Heart left ventricle (tissue), 16 donors: ENCODE measurements around the gene CBFA2T2. TPM values are rescaled to one million over a fixed set of nuclear protein-coding genes. Genes with fewer than 3 reads are reported as not detected.
"Not testable (repeated sequence)": the region's sequence is repeated elsewhere in the genome, so short reads cannot be mapped to it uniquely, and the experiment has no call there.

Experiments
- ATAC-seq, 4 donors: fragments of 200-7000 bp; cut with Tn5 transposase; one replicate each; pipeline ENCODE4 v1.9.1; 2020 to 2022; ENCODE audit warnings: moderate library complexity in 4 of 4, mild to moderate bottlenecking in 3 of 4, moderate number of reproducible peaks in 1 of 4
- DNase-seq, 5 donors: peaks; one replicate each; pipeline ENCODE4 v3.0.0-alpha.2; 2020
- H3K27ac ChIP-seq, 12 donors: fragments of 200-600 bp; sonication (generic) in 4 of 12; one replicate each; pipeline versions ENCODE4 v1.5.0 to v1.8.0; 2016 to 2022; ENCODE audit warnings: mild to moderate bottlenecking in 2 of 12
- H3K27me3 ChIP-seq, 9 donors: fragments of 200-600 bp; sonication (generic) in 2 of 9; one replicate each; pipeline versions ENCODE4 v1.5.1 to v1.8.0; 2016 to 2022; ENCODE audit warnings: mild to moderate bottlenecking in 3 of 9
- H3K36me3 ChIP-seq, 9 donors: fragments of 200-600 bp; sonication (generic) in 2 of 9; one replicate each; pipeline versions ENCODE4 v1.5.0 to v1.8.0; 2018 to 2022; ENCODE audit warnings: mild to moderate bottlenecking in 2 of 9
- H3K4me1 ChIP-seq, 12 donors: fragments of 200-600 bp; sonication (generic) in 4 of 12; one replicate each; pipeline versions ENCODE4 v1.5.0 to v1.8.0; 2016 to 2022; ENCODE audit warnings: mild to moderate bottlenecking in 3 of 12
- H3K4me3 ChIP-seq, 12 donors: fragments of 200-600 bp; sonication (generic) in 4 of 12; one replicate each; pipeline versions ENCODE4 v1.5.0 to v1.8.0; 2017 to 2022; ENCODE audit warnings: mild to moderate bottlenecking in 9 of 12, moderate library complexity in 4 of 12
- H3K9me3 ChIP-seq, 12 donors: fragments of 200-600 bp; sonication (generic) in 4 of 12; one replicate each; pipeline versions ENCODE4 v1.5.0 to v1.8.0; 2016 to 2022; ENCODE audit warnings: mild to moderate bottlenecking in 1 of 12
- POLR2A ChIP-seq, 2 donors: fragments of 450-650 bp; IDR thresholded peaks; one replicate each; pipeline ENCODE4 v1.6.1; 2017; ENCODE audit warnings: antibody characterized with exemption in 2 of 2, mild to moderate bottlenecking in 2 of 2, moderate library complexity in 2 of 2
- WGBS, 4 donors: extraction: QIAGEN DNeasy Blood & Tissue Kit in 2 of 4; methylation state at CpG; one replicate each; pipeline versions ENCODE4 v1.1.5 to v1.1.7; 2013 to 2018; 5-methylcytosine and 5-hydroxymethylcytosine counted together
- intact Hi-C, 10 donors: fragments of 100-400 bp; cut with DNase I; formaldehyde crosslinking; loops; one replicate each; pipeline versions ENCODE4 v1.11.1 to v1.14.2; 2022
- polyA plus RNA-seq, 2 donors: library from polyadenylated mRNA; stranded (reverse); fragments of 200-250 nt; gene quantifications; one replicate each; pipeline ENCODE4 v1.2.3, GENCODE V29; 2013
- total RNA-seq, 9 donors: library from RNA; depleted of rRNA in 2 of 9; stranded (reverse); fragments of >200 nt in 2 of 9; fragmentation: NEBNext Ultra II Directional in 3 of 9; extraction: Animal tissue kit (Norgen Biotek cat#: 25700) in 3 of 9; gene quantifications; one replicate each; pipeline versions ENCODE4 v1.1.0 to v1.2.4, GENCODE V29; 2016 to 2023
- TF ChIP-seq, protein P1 (sequence below), 12 donors: fragments of 200-600 bp; sonication (generic) in 4 of 12; IDR thresholded peaks; one replicate each; pipeline versions ENCODE4 v1.5.0 to v1.8.0; 2018 to 2022; ENCODE audit warnings: antibody characterized with exemption in 12 of 12, mild to moderate bottlenecking in 5 of 12
- donor health status: ischemic (EF 13 %, LVEDD 7.1; RV severe dilation, severe dysfunction).
- donor health status: healthy with polysubstance abuse.
- donor health status: DM: no; HTN: yes; CAD: no.
- donor health status: DM: no; HTN: no; CAD: no.
- donor health status: ischemic (EF 25% LVEDD 6.9; RV normal size, moderate dysfunction).
- donor health status: ischemic (EF 25% LVEDD 5.7; RV mildly dilated, moderate dysfunction).
- donor health status: healthy.
- donor health status: DM: yes; HTN: yes; CAD: no.
- donor health status: ischemic (EF 35%, LVEDD 5.7; RV mildly dilated, moderate dysfunction).
- donor health status: nonischemic (EF 11% LVEDD 7.7; RV severe dilation, severe dysfunction).
- donor health status: DM: yes; HTN: yes; CAD: no.
- donor health status: PGD.
- donor health status: ischemic (EF 29% LVEDD 5.4; RV normal size, mild dysfunction).
- donor health status: nonischemic (EF 23%, LVEDD 6.1; RV moderate dilation, normal function).

Gene CBFA2T2
- total and polyA plus RNA-seq, 11 donors = 4.6 to 15.0 (median 9.9) TPM

DNA sequence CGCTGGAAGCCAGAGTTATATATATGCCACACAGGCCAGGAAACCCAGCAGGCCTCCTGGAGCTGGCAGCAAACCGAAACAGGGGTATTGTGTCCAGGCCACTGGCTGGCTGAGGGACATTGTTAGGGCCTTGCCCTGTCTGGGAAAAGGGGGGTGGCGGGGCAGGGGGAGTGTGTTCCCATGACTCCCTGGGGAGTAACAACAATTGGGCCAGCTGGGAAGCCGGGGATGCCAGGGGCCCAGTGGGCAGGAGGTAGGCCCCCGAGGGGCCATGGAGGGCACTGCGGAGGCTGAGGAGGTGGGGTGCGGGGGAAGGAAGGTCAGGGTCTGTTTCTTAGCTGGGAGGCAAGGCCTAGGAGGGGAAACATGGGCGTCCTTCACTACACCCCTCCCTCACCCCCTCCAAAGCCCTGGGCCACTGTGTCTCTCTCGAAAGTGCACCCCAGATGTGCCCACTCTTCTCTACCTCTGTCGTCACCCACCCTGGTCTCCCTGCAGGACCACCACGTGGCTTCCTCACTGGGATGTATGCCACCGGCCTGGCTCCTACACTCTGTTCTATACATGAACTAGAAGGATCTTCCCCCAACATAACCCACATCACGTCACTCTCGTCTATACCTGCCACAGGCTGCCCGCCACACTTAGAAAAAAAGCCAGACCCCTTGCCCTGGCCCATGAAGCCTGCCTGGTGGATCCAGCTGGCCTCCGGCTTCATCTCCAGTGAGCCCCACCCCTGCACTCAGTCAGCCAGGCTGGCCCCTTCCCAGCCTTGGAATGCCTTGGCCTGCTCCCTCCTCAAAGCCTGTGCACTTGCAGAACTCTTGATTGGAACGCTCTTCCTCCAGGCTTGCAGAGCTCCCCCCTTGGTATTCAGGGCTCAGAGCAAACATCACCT, 204.1 kb downstream of the CBFA2T2 start:
- DNase-seq (peak in 2 of 5 donors; percentile 43 to 72), ATAC-seq (peak; percentile 31 to 71 (median 62))
- intact Hi-C loops = loop anchor here in 1 of 10 donors (5.0 kb wide), 1 partner anchor 33 kb away; no protein-coding TSS in a partner anchor
- H3K4me3 ChIP-seq = no peak overlapping the region
- peak overlapping the region in 7 of 12 donors; percentile 14 to 62 (median 46) for H3K27ac ChIP-seq
- H3K4me1 ChIP-seq = peaks cover 0 to 23% (median 6%) of the 10 kb centered on the region in 12 donors
- TF ChIP-seq POLR2A (IDR thresholded peaks at IDR 0.05) = no peak
- TF ChIP-seq, protein P1, sequence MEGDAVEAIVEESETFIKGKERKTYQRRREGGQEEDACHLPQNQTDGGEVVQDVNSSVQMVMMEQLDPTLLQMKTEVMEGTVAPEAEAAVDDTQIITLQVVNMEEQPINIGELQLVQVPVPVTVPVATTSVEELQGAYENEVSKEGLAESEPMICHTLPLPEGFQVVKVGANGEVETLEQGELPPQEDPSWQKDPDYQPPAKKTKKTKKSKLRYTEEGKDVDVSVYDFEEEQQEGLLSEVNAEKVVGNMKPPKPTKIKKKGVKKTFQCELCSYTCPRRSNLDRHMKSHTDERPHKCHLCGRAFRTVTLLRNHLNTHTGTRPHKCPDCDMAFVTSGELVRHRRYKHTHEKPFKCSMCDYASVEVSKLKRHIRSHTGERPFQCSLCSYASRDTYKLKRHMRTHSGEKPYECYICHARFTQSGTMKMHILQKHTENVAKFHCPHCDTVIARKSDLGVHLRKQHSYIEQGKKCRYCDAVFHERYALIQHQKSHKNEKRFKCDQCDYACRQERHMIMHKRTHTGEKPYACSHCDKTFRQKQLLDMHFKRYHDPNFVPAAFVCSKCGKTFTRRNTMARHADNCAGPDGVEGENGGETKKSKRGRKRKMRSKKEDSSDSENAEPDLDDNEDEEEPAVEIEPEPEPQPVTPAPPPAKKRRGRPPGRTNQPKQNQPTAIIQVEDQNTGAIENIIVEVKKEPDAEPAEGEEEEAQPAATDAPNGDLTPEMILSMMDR (IDR thresholded peaks at IDR 0.05) = no peak
- WGBS, 4 donors = 69 to 82% (median 80%) methylated on average over 15 to 17 of the region's 17 CpGs
- H3K36me3 ChIP-seq = no peaks in the 10 kb centered on the region
- no peaks in the 10 kb centered on the region for H3K9me3 ChIP-seq
- H3K27me3 ChIP-seq = no peaks in the 10 kb centered on the region

DNA sequence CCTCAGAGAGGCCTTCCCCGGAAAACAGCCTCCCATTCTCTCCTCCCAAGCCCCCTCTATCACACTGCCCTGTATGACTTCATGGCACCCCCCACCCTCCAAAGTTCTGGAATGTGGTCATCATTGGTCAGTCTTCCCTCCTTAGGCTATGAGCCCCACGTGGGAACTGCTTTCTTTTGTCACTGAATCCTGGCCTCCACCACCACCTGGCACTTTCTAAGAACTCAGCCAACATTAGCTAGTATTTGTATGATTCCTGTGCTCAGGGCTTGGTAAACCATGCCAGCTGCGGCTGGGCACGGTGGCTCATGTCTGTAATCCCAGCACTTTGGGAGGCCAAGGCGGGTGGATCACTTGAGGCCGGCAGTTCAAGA, 204.7 kb downstream of the CBFA2T2 start:
- peak overlapping the region in 3 of 12 donors; percentile 14 to 46 (median 36) for H3K27ac ChIP-seq
- no peaks in the 10 kb centered on the region for H3K27me3 ChIP-seq
- intact Hi-C loops = loop anchor here in 1 of 10 donors (5.0 kb wide), 1 partner anchor 33 kb away; no protein-coding TSS in a partner anchor
- no peak for DNase-seq
- 82 to 84% (median 82%) methylated on average over 6 of the region's 6 CpGs for WGBS, 4 donors
- peaks cover 0 to 19% (median 4%) of the 10 kb centered on the region in 12 donors for H3K4me1 ChIP-seq
- TF ChIP-seq POLR2A (IDR thresholded peaks at IDR 0.05) = no peak
- TF ChIP-seq, protein P1 (IDR thresholded peaks at IDR 0.05) = no peak
- H3K4me3 ChIP-seq = no peak overlapping the region
- ATAC-seq = peak in 1 of 4 donors; percentile 13
- H3K9me3 ChIP-seq = no peaks in the 10 kb centered on the region
- no peaks in the 10 kb centered on the region for H3K36me3 ChIP-seq

DNA sequence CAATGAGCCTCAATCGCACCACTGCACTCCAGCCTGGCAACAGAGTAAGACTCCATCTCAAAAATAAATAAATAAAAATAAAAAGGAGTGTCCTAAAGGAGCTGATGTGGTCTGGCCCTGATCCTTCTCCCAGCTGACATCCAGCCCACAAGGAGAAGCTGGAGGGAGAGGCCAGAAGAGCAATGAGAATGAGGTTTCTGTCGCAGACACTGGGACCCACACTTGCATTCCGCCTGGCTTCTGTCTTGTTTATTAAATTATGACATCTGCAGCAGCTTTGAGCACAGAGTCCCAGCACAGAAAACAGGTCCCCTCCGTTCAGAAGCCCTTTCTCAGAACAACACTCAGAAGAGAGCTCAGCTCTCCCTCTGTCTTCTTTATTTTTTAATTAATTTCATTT, 206.6 kb downstream of the CBFA2T2 start:
- Histone ChIP-seq H3K27ac (peak overlapping the region in 1 of 12 donors; percentile 59), H3K36me3 (no peaks in the 10 kb centered on the region), H3K9me3 (no peaks in the 10 kb centered on the region), H3K4me3 (no peak overlapping the region), H3K27me3 (no peaks in the 10 kb centered on the region), H3K4me1 (peaks cover 0 to 19% (median 1%) of the 10 kb centered on the region in 12 donors)
- 86 to 89% (median 88%) methylated on average over 4 of the region's 4 CpGs for WGBS, 4 donors
- ATAC-seq (peak in 1 of 4 donors; percentile 29), DNase-seq (no peak)
- intact Hi-C loops = no loop called here
- TF ChIP-seq POLR2A (IDR thresholded peaks at IDR 0.05) = no peak
- TF ChIP-seq, protein P1 (IDR thresholded peaks at IDR 0.05) = no peak

DNA sequence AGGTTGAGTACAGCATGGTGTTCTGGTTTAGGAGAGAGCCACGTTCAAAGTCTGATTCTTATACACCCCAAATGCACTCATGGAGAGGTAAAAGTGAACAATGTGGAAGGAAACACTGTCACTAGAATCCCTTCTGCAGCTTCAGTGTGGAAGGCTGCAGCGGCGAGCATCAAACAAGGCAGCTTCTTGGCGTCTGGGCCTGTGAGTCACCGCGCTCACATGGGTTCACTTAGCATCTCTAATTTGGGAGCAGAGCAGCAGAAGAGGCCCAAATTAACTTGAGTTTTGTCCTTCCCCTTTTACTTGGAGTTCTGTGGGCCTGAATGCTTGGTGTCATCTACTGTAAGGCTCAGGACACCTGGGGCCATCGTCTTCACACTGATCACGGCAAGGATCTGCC, 207.2 kb downstream of the CBFA2T2 start:
- TF ChIP-seq POLR2A (IDR thresholded peaks at IDR 0.05) = no peak
- TF ChIP-seq, protein P1 (IDR thresholded peaks at IDR 0.05) = no peak
- H3K4me1 ChIP-seq = peaks cover 0 to 19% (median 1%) of the 10 kb centered on the region in 12 donors
- peak overlapping the region in 3 of 12 donors; percentile 29 to 59 (median 57) for H3K27ac ChIP-seq
- 77 to 92% (median 81%) methylated on average over 8 of the region's 8 CpGs for WGBS, 4 donors
- H3K27me3 ChIP-seq = no peaks in the 10 kb centered on the region
- peak; percentile 49 to 75 (median 56) for DNase-seq
- H3K36me3 ChIP-seq = no peaks in the 10 kb centered on the region
- intact Hi-C loops = no loop called here
- no peak overlapping the region for H3K4me3 ChIP-seq
- ATAC-seq = peak in 3 of 4 donors; percentile 65 to 87 (median 74)
- H3K9me3 ChIP-seq = no peaks in the 10 kb centered on the region

DNA sequence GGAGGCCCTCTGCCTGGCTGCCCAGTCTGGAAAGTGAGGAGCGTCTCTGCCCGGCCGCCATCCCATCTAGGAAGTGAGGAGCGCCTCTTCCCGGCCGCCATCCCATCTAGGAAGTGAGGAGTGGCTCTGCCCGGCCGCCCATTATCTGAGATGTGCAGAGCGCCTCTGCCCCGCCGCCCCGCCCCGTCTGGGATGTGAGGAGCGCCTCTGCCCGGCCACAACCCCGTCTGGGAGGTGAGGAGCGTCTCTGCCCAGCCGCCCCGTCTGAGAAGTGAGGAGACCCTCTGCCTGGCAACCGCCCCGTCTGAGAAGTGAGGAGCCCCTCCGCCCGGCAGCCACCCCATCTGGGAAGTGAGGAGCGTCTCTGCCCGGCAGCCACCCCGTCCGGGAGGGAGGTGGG, 209.1 kb downstream of the CBFA2T2 start:
- WGBS, 4 donors = 93 to 96% (median 94%) methylated on average over 15 to 19 of the region's 27 CpGs; no CpG with 5 or more reads in 1 of the 4 donors
- peaks cover 0 to 16% (median 2%) of the 10 kb centered on the region in 12 donors for H3K4me1 ChIP-seq
- intact Hi-C loops, H3K36me3 ChIP-seq, H3K9me3 ChIP-seq, H3K4me3 ChIP-seq, ATAC-seq, H3K27me3 ChIP-seq, DNase-seq, H3K27ac ChIP-seq: not testable (repeated sequence)
